Skin epidermis (tissue), 12 donors: Measurements from ENCODE around the gene NOP9.

Experiments
- H3K27ac ChIP-seq, 21 experiments: fragments of 200-600 bp; sonication (generic) in 11 of 21; one replicate each; pipeline ENCODE4 v1.5.0; 2020; ENCODE audit warnings: mild to moderate bottlenecking in 3 of 21, inconsistent platforms in 2 of 21, moderate library complexity in 2 of 21
- H3K4me3 ChIP-seq, 7 experiments: fragments of 200-600 bp; sonication (generic) in 2 of 7; one replicate each; pipeline ENCODE4 v1.5.0; 2020; ENCODE audit warnings: inconsistent platforms in 2 of 7, mild to moderate bottlenecking in 2 of 7, moderate library complexity in 1 of 7

NOP9 gene

GRCh38 chr14:24304019-24304387 lies 4.4 kb downstream of the NOP9 start:
- Histone ChIP-seq H3K27ac (no peak overlapping the region), H3K4me3 (no peak overlapping the region)

GRCh38 chr14:24307156-24307574 lies 7.5 kb downstream of the NOP9 start:
- no peak overlapping the region for H3K27ac ChIP-seq
- H3K4me3 ChIP-seq = no peak overlapping the region

- Histone ChIP-seq H3K27ac (peak within 1 kb of the TSS in 12 of 21 experiments; percentile 29 to 94 (median 90)), H3K4me3 (no peak within 1 kb of the TSS)
Observed at GRCh38 chr14:24307575-24308341, 8.1 kb downstream of the NOP9 start, which contains the start of gene CIDEB. Gene CIDEB, minus strand, starts transcription at chr14:24307977. Its CDS starts 119 bp downstream, at chr14:24307858.

GRCh38 chr14:24308342-24309124 lies 8.9 kb downstream of the NOP9 start:
- Histone ChIP-seq H3K4me3 (no peak overlapping the region), H3K27ac (peak overlapping the region in 13 of 21 experiments; percentile 29 to 94 (median 90))

- H3K27ac ChIP-seq = peak within 1 kb of the TSS; percentile 55 to 94 (median 89)
- peak within 1 kb of the TSS; percentile 46 to 60 (median 51) for H3K4me3 ChIP-seq
Observed at GRCh38 chr14:24309538-24310264, 10.1 kb downstream of the NOP9 start, which contains the start of gene LTB4R2. Gene LTB4R2, plus strand, starts transcription at chr14:24310140. Its CDS starts 525 bp downstream, at chr14:24310665.

GRCh38 chr14:24310265-24310645 lies 10.6 kb downstream of the NOP9 start:
- Histone ChIP-seq H3K4me3 (peak overlapping the region; percentile 46 to 60 (median 51)), H3K27ac (peak overlapping the region; percentile 55 to 94 (median 89))

- H3K4me3 ChIP-seq = peak within 1 kb of the TSS; percentile 46 to 60 (median 51)
- peak within 1 kb of the TSS; percentile 55 to 94 (median 89) for H3K27ac ChIP-seq
Observed at GRCh38 chr14:24310646-24311604, 11.3 kb downstream of the NOP9 start, which contains the start of gene LTB4R. Gene LTB4R, plus strand, starts transcription at chr14:24311502. Its CDS starts 4,150 bp downstream, at chr14:24315652.

GRCh38 chr14:24311837-24312615 lies 12.4 kb downstream of the NOP9 start:
- peak overlapping the region; percentile 55 to 94 (median 89) for H3K27ac ChIP-seq
- H3K4me3 ChIP-seq = peak overlapping the region; percentile 46 to 60 (median 51)

- Histone ChIP-seq H3K27ac (peak overlapping the region in 20 of 21 experiments; percentile 18 to 94 (median 89)), H3K4me3 (no peak overlapping the region)
Observed at GRCh38 chr14:24312736-24313507, 13.3 kb downstream of the NOP9 start.

- Histone ChIP-seq H3K27ac (peak overlapping the region in 19 of 21 experiments; percentile 13 to 94 (median 86)), H3K4me3 (no peak overlapping the region)
Observed at GRCh38 chr14:24313913-24314312, 14.3 kb downstream of the NOP9 start.

- Histone ChIP-seq H3K4me3 (peak overlapping the region in 1 of 7 experiments; percentile 1), H3K27ac (peak overlapping the region in 18 of 21 experiments; percentile 13 to 94 (median 87))
Observed at GRCh38 chr14:24314377-24315193, 14.9 kb downstream of the NOP9 start.

GRCh38 chr14:24315243-24315806 lies 15.7 kb downstream of the NOP9 start:
- Histone ChIP-seq H3K27ac (peak overlapping the region in 17 of 21 experiments; percentile 30 to 94 (median 79)), H3K4me3 (peak overlapping the region in 1 of 7 experiments; percentile 1)

- Histone ChIP-seq H3K4me3 (peak overlapping the region in 1 of 7 experiments; percentile 7), H3K27ac (peak overlapping the region in 18 of 21 experiments; percentile 15 to 94 (median 76))
Observed at GRCh38 chr14:24315807-24316596, 16.4 kb downstream of the NOP9 start.

GRCh38 chr14:24316597-24316950 lies 16.9 kb downstream of the NOP9 start:
- H3K4me3 ChIP-seq = peak overlapping the region in 1 of 7 experiments; percentile 7
- H3K27ac ChIP-seq = peak overlapping the region in 17 of 21 experiments; percentile 24 to 94 (median 79)
